Adipose tissue (tissue), 3 donors: ENCODE results near the gene HCAR3. TPM values are rescaled to one million over a fixed set of nuclear protein-coding genes. Genes with fewer than 3 reads are reported as not detected.
"Not testable (repeated sequence)": the region's sequence is repeated elsewhere in the genome, so short reads cannot be mapped to it uniquely, and the experiment has no call there.

ENCODE experiments used
- H3K27ac ChIP-seq: one replicate; pipeline ENCODE4 v1.5.1; 2013; ENCODE audit warnings: low read depth, low read length
- WGBS, 3 donors: extraction: QIAGEN DNeasy Blood & Tissue Kit; methylation state at CpG; one replicate each; pipeline ENCODE4 v1.1.7; 2013; 5-methylcytosine and 5-hydroxymethylcytosine counted together
- polyA plus RNA-seq, 3 donors: library from polyadenylated mRNA; stranded (reverse); fragments of 200-250 nt; gene quantifications; one replicate each; pipeline ENCODE4 v1.2.3, GENCODE V29; 2013
- donor health status: healthy with polysubstance abuse.
- donor health status: Bipolar disorder and iron deficiency.
- donor health status: healthy.

HCAR3 gene
- polyA plus RNA-seq: 10 to 100 TPM in 1 of 3 donors, 1 to 10 TPM in 1, under 1 TPM in 1; 0.81 to 12.6 (median 2.2) TPM

DNA sequence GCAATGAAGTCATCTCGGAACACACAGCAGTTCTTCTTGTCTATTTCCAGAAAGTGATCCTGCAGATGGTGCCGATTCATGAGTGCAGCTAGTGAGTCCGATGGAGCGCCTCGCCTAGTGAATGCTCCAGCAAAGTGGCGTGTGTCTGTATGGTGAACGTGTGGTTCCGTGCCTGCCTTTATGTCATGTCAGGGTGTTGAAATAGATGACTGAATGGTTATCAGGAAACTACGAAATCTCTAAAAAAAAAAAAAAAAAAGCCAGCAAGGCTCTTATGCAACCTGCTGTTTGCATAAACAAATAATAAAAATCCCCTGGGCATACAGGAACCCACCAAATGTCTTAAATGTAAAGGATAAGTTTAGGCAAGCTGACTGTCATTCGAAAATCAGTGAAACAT is at the start of gene HCAR3:
Gene HCAR3 (minus strand): TSS at position 154 of the 400 bp plus-strand sequence. CDS start 74 bp downstream, at position 80.
- H3K27ac ChIP-seq: not testable (repeated sequence)
- 59 to 74% (median 67%) methylated on average over 10 of the region's 10 CpGs for WGBS, 3 donors

DNA sequence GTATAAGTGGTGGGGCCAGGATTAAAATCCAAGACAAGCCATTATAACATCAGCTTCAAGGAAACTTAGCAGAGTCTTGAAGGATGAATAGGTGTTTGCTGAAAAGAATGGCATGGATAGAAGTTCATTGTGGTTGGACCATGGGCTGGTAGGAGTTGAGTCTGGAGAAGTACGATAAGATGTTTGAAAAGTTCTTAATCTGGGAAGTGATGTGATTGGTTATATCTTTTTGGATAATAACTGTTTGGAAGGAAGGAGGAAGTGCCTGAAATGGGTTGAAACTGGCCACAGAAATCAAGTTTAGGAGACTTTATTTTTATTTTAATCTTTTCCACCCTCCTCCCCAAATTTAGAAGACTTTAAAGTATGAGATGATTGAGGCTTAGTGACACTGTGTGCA is 41.0 kb upstream of the HCAR3 start:
- WGBS, 3 donors: 75 to 97% (median 86%) methylated on average over 1 of the region's 1 CpG
- no peak overlapping the region for H3K27ac ChIP-seq

DNA sequence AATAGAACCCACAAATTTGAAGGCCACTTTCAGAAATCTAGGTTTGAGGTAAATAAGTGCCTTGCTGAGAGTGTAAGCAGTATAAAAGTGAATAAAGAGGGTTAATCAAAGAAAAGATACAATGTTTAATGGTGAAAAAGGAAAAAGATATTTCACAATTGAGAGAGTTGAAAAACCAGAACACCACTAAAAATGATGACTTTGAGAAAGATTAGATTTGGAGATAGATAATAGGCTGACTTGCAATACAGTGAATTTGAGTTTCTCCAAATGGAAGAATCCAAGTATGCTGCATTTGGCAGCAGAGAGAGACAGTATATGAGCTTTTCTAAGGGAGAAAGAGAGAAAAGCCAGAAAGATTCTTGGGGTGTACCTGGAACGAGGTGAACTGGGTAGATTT is 38.2 kb upstream of the HCAR3 start:
- no peak overlapping the region for H3K27ac ChIP-seq
- WGBS, 3 donors: 59 to 95% (median 94%) methylated on average over 1 of the region's 1 CpG

DNA sequence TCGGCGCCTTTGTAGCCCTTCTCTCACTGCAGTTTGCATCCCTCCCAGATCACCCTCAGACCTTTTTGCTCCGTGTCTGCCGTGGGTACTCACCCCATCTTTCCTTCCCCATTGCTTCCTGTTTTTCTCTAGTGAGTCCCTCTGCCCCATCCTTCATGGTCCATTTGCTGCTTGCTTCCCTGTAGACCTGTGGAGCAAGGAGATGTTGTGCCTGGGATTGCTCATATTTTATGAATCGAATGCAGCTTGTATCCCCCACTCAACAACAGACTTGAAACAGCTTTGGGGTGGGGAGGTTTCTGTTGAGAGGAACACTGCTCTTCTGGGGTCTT is 36.7 kb upstream of the HCAR3 start:
- no peak overlapping the region for H3K27ac ChIP-seq
- WGBS, 3 donors: 3 to 9% (median 4%) methylated on average over 5 of the region's 5 CpGs

DNA sequence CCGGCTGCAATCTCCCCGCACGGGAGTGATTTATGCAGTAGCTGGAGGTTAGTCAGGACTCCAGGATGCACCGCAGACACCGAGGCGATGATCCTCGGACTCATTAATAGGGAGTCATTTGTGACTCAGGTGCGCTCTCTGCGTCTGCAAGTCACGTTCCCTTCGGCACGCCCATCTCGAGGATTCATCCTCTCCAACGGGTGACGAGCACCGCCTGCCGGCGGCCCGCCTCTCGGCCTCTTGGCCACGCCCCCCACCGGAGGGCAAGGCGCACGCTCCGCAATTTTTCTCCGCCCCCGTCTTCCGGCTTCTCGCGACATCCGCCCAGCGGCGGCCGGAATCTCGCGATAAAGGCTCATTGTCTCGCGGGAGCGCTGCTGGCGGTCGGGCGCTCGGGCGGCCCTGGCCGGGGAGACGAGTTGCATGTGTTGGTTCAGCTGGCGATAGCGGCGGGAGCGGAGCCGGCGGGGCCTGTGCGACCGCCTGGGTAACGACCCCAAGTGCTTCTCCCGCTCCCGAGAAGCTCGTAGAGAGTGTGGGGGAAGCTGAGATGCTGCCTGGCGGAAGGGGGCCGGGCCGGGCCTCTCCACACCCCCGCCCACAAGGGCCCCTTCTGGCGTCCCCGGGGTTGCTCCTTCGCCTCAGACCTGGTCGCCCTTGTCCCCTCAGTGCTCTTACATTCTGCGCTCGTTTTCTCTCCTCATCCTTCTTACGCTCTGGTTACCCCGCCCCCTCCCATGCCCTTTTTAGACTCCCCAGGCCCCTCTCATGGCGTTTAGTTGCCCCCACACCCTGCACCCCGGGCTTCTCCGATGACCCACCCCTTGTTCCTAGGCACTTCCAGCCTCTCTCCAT is 36.1 kb upstream of the HCAR3 start, which contains the start of gene DENR:
Gene DENR (plus strand): TSS at position 361 of the 855 bp plus-strand sequence. CDS start 878 bp downstream, outside the sequence.
- 0 to 1% (median 0%) methylated on average over 68 to 73 of the region's 73 CpGs for WGBS, 3 donors
- H3K27ac ChIP-seq: no peak within 1 kb of the TSS

DNA sequence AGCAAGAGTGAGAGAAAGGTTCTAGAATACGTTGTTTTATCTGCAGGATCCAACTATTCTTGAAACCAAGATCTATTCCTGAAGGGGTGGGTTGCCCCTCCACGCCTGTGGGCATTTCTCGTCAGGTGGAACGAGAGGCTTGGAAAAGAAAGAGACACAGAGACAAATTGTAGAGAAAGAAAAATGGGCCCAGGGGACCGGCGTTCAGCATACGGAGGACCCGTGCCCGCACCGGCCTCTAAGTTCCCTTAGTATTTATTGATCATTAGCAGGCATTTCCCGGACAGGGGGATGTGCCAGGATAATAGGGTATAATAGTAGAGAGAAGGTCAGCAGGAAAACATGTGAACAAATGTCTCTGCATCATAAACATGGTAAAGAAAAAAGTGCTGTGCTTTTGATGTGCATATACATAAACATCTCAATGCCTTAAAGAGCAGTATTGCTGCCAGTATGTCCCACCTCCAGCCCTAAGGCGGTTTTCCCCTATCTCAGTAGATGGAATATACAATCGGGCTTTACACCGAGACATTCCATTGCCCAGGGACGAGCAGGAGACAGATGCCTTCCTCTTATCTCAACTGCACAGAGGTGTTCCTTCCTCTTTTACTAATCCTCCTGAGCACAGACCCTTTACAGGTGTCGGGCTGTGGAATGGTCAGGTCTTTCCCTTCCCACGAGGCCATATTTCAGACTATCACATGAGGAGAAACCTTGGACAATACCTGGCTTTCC is 34.3 kb upstream of the HCAR3 start:
- not testable (repeated sequence) for H3K27ac ChIP-seq
- WGBS, 3 donors: 73 to 74% (median 74%) methylated on average over 17 of the region's 17 CpGs

DNA sequence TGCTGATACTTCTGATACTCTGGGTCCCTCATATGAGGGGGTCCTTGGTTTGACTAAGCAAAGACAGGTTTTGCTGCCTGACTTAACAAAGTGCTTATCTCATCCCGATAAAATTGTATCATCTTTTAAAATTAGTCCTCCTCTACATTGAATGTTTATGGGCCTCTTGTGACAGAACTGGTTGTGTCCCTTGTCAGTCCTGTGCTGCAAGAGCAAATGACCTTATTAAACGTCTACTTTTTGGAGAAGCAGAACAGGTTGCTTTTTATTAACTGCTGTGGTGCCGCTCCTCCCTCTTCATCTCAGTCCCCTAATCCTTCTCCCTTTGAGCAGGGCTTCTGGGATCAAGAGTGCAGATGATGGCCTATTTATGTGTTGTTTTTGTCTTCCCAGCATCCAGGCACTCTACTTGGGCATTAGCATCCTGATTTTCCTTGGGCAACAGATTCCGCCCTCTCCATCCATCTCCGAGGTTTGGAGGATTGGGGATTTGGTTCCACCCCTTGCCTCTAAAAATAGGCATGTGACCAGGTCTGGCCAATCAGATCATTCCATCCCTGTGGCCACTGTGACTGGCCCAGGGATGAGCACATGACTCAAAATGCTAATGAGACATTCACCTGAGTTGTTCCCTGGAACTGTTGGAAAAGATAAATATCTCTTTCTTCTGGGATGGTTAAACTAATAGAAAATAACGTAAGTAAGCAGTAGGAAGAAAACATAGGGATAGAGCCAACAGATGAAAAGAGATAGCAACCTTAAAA is 33.1 kb upstream of the HCAR3 start:
- WGBS, 3 donors: 72 to 77% (median 72%) methylated on average over 6 of the region's 6 CpGs
- no peak overlapping the region for H3K27ac ChIP-seq

DNA sequence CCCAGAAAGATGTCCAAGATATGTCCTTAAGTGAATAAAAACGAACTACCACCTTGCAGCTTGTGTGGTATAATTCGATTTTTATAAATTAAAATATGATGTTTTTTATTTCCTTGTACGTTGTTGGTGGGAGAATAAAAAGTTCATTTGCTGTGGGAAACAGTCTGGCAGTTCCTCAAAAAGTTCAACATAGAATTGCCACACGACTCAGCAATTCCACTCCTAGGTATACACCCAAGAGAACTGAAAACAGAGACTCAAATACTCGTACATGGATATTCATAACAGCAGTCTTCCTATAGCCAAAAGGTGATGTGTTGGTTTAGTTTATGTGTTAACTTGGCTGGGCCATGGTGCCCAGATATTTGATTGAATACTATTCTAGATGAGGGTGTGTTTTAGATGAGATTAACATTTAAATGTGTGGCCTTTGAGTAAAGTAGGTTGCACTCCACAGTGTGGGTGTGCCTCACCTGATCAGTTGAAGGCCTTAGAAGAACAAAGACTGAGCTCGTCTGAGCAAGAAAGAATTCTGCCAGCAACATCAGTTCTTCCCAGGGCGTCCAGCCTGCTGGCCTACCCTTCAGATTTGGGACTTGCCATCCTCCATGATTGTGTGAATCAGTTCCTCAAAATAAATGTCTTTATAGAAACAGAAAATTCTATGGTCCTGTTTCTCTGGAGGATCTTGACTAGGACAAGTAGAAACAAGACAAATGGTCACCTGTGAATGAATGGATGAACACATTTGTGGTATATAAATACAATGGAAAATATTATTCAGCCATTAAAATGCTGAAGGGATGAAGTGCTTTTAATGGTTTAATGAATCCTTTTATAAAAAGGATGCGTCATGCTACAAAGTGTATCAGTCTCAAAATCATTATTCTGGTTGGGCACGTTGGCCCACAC is 30.9 kb upstream of the HCAR3 start:
- 71 to 77% (median 77%) methylated on average over 9 of the region's 9 CpGs for WGBS, 3 donors
- H3K27ac ChIP-seq: no peak overlapping the region

DNA sequence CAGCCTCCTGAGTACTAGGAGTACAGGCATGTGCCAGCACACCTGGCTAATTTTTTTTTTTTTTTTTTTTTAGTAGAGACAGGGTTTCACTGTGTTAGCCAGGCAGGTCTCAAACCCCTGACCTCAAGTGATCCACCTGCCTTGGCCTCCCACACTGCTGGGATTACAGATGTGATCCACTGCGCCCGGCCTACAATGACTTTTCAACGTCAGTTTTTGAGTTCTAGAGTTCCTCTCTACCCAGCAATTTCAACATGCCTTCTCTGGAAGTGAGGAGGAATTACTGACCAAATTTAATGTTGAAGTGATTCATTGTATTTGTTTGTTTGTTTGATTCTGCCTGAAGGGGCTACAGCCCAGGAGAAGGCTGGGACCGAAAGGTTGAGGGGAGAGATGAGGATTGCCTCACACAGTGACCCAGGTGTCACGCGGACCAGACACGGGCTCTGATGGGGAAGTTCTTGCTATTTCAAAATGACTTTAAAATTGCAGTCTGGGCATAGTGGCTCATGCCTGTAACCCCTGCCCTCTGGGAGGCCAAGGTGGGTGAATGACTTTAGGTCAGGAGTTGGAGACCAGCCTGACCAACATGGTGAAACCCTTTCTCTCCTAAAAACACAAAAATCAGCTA is 27.4 kb upstream of the HCAR3 start:
- H3K27ac ChIP-seq: no peak overlapping the region
- 62 to 93% (median 68%) methylated on average over 7 of the region's 7 CpGs for WGBS, 3 donors

DNA sequence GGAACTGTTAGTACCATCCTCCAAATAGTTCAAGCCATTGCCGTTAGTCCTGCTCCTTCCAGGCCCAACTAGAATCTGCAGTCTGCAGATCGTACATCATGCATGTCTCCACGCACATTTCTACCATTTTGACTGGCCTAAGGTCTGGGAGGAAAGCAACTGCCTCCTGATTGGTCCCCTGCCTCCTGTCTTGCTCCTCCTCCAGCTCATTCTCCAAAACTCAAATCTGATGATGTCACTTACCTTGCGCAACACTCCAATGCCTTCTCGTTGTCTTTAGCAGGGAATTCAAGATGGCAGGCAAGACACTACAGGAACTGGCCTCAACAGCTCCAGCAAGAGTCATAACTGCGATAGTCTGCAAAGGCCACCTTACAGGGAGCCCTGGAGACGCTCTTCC is 23.7 kb upstream of the HCAR3 start:
- H3K27ac ChIP-seq: no peak overlapping the region
- WGBS, 3 donors: 87 to 92% (median 89%) methylated on average over 7 of the region's 7 CpGs

DNA sequence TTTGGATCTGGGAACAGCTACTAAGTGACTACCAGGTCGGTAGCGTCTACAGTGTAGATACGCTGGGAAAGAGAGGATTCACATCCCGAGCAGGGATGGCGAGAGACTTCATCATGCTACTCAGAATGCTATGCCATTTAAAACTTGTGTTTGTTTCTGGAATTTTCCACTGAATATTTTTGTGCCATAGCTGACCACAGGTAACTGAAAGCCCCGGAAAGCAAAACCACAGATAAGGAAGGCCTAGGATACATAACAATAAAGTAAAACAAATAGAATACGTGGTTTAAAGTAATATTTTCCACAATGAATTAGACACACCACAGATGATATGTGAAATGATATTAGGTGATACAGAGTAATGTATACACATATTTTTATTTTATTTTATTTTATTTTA is 22.0 kb upstream of the HCAR3 start:
- WGBS, 3 donors: 79 to 87% (median 79%) methylated on average over 7 of the region's 7 CpGs

DNA sequence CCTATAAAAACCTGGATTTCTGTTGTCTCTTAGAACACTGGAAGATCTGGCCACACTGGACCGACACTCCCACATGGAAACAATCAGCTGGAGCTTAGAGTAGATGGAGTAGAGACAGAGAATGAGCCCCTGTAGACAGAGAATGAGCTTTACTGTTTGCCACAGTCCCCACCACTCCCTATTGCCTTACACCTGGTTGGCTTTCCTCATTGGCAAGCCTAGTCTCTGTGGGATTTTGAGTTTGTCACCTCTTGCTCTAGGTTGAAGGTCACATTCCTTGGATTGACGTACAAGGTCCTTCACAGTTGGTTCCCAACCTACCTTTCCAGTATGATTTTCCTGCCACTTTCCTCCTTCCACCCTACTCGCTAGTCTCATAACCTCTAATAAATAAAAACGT is 16.0 kb upstream of the HCAR3 start:
- 68 to 93% (median 89%) methylated on average over 4 of the region's 4 CpGs for WGBS, 3 donors

More for the DNA sequence above, 22.0 kb upstream of the HCAR3 start:
- no peak overlapping the region for H3K27ac ChIP-seq

DNA sequence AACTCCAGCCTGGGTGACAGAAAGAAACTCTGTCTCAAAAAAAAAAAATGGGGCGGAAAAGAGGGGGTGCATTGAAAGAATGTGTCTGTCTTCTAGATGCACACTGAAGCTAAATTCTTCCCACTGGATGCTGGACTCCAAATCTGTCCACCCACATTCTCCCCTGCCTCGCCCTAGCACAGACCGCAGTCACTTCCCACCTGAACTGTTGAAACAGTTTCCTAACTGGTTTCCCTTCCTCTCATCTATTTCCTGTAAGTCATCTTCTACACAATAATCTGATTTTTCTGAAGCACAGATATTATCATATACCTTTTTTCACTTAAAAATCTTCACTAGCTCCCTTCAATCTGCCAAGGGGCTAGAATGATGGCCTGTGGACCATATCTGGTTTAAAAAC is 15.6 kb upstream of the HCAR3 start:
- 66 to 90% (median 82%) methylated on average over 3 of the region's 3 CpGs for WGBS, 3 donors
- no peak overlapping the region for H3K27ac ChIP-seq

More for the DNA sequence above, 16.0 kb upstream of the HCAR3 start:
- no peak overlapping the region for H3K27ac ChIP-seq

DNA sequence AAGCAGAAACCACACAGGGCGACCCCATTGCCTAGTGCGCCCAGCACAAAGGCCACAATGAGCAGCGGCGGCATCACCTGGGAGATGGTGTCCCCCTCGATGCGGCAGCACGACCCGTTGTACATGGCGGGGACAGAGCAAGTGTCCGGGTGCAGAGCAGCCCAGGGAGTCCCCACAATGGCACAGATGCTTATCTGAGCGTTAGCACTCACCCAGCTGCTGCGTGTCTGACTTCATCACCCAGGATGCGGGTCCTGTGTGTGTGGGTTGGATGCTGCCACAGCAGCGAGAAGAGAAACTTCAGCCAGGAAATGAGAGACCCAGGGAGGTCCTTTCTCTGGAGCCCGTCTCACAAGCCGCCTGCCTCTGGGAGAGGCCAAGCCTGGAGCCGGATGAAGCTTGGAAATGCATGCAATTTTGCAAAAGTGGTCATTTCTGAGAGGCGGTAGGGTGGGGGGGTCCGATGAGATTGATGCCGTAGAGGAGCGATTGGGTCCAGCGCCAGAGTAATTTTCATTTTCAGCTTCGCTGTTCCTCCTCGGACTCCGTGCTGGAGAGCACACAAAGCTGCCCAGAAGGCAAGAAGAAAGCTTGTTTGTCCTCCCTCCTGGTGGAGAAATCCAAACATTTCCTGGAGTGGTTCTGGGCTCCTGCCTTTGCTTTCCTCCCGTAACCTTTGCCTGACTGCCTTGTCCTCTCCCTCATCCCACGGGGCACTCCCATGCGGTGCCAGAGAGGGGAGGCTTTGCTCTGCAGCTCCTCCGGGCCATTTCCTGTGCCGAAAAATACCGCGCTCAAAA is 13.8 kb upstream of the HCAR3 start, which contains the start of gene HCAR1:
Gene HCAR1 (minus strand): TSS at position 630 of the 800 bp plus-strand sequence. CDS start 505 bp downstream, at position 125.
- WGBS, 3 donors: 39 to 60% (median 52%) methylated on average over 32 of the region's 32 CpGs
- no peak within 1 kb of the TSS for H3K27ac ChIP-seq

DNA sequence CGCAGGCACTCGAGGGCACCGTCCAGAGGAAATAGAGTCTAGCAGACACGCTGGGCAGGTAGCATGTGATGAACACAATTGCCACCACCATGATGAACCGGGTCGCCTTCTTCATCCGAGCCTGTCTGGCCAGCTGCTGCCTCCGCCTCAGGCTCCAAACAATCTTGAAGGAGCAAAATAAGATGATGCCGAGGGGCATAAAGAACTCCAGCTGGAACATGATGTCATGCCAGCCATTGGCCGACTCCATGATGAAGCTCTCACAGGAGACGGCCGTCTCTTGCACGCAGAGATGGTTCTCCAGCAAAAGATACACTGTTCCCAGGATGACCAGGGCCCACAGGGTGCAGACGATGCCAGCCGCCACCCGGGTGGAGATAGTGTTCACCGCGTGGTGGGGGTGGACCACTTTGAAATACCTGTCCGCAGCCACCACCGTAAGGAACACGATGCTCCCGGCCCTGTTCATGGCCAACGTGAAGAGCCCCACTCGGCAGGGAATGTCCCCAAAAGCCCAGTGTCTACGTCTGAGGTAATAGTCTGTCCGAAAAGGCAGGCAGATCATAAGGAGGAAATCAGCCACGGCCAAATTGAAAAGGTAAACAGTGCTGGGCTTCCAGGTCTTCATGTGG is 13.1 kb upstream of the HCAR3 start:
- no peak overlapping the region for H3K27ac ChIP-seq
- WGBS, 3 donors: 73 to 83% (median 82%) methylated on average over 27 of the region's 27 CpGs

DNA sequence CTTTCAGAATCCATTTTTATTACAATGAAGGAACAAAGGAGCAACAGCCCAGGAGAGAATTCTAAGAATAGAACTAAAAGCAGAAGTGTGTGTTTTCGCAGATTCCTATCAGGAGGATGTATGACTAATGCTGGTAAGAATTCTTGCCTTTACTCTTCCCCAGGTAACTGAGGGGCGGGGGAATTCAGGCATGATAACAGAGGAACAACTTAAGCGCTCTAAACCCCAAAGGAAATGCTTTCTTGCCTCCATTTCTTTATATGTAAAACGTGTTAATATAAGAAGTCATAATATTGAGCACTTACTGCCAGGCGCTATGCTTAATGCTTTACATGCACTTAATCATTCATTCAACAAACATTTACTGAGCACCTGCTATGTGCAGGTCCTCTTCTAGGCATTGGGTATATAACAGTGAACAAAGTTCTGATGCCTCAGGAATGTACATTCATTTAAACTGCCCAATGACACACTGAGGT is 9.5 kb upstream of the HCAR3 start:
- 33 to 56% (median 43%) methylated on average over 5 of the region's 5 CpGs for WGBS, 3 donors
- no peak overlapping the region for H3K27ac ChIP-seq
